Embryonic facial prominence (tissue), 1 donor: Measurements from ENCODE around the gene DEPDC4.

Experiments
- DNase-seq: peaks from one replicate; pipeline ENCODE4 v3.0.0-alpha.2; 2016; ENCODE audit errors: extremely low spot score

The DEPDC4 gene

DNA sequence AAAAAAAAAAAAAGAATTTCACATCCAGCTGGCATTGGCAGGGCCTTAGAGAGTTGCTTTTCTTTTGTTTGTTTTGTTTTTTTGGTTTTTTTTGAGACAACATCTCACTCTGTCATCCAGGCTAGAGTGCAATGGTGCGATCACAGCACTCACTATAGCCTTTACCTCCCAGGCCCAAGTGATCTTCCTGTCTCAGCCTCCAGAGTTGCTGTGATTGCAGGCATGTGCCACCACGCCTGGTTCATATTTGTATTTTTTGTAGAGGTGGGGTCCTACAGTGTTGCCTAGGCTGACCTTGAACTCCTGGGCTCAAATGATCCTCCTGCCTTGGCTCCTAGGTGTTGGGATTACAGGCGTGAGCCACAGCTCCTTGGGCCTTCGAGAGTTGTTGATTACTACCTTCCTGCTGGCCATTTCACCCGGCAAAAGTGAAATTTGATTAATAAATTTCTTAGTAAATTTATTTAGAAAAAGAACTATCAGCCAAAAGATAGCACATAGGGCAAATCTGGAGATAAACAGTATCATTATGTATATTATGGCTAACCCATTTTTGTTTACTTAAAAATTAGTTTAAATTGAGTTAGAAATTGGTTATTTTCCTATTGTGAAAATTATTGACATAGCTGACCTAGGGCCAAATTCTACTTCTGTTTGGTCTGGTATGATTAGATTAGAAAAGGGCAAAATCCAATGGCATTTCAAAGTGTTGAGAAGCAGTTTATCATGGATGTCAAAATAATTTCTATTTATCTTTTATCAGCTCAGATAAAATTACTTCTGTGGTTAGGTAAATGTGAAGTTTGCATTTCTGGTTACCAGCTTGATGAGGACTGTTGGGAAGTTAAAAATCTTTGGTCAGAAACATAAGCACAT, 53.6 kb downstream of the DEPDC4 start:
- DNase-seq, result no peak

DNA sequence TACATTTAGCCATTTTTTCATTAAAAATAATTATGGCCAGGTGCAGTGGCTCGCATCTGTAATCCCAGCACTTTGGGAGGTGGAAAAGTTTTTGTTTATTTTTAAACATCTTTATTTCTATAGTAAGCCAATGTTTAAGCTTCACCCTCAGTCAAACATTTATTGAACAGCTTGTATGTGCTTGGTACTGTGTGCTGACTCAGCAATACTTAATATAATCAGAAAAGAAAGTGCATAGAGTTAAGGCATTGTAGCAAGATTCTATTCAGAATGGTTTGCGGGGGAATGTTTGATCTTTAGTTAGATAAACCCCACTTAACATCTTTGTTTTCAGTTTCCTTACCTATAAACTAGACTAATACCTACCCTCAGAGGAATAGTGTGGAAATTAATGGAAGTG, 55.2 kb downstream of the DEPDC4 start:
- no peak for DNase-seq

DNA sequence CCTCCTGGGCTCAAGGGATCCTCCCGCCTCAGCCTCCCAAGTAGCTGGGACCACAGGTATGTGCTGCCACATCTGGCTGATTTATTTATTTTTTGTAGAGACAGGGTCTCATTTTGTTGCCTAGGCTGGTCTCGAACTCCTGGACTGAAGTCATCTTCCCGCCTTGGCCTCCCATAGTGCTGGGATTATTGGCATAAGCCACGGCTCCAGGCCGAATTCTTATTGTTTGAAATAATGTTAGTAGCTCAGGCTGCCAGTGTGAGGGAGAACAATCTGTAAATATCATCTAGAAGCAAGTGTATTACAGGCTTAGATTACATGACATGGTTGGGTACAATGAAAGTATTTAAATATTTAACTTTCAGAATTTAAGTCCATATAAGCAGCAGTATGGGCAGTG, 58.0 kb downstream of the DEPDC4 start:
- no peak for DNase-seq

DNA sequence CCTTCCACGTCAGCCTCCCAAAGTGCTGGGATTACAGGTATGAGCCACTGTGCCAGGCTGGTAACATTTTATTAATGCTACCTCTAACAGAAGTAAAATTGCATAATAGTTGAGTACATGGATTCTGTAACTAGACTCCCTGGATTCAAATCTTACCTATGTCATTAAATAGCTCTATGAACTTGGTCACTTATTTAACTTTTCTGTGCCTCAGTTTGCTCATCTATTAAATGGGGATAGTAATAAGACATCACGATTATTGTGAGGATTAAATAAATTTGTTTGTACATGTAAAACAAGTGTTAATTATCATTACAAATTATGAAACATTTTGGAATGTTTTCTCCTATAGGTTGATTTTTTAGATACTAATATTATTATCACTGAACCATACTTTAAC, 59.6 kb downstream of the DEPDC4 start:
- DNase-seq, result no peak

DNA sequence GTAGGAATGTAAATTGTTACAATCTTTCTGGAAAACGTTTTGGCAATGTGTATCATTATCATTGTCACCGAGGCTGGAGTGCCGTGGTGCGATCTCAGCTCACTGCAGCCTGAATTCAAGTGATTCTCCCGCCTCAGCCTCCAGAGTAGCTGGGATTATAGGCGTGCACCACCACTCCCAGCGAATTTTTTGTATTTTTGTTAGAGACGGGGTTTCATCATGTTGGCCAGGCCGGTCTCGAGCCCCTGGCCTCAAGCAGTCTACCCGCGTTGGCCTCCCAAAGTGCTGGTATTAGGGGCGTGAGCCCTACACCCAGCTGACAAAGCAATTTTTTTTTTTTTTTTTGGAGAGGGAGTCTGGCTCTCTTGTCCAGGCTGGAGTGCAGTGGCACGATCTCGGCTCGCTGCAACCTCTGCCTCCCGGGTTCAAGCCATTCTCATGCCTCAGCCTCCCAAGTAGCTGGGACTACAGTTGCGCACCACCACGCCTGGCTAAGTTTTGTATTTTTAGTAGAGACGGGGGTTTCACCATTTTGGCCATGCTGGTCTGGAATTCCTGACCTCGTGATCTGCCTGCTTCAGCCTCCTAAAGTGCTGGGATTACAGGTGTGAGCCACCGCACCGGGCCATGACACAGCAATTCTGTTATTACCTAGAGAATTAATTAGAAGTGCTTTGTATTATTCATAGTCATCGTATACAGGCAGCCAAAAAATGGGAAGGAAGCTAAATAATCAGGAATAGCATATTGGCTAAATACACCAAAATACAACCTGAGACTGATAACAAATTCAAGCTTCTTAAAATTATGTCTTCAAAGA, 65.1 kb downstream of the DEPDC4 start:
- DNase-seq, result no peak

DNA sequence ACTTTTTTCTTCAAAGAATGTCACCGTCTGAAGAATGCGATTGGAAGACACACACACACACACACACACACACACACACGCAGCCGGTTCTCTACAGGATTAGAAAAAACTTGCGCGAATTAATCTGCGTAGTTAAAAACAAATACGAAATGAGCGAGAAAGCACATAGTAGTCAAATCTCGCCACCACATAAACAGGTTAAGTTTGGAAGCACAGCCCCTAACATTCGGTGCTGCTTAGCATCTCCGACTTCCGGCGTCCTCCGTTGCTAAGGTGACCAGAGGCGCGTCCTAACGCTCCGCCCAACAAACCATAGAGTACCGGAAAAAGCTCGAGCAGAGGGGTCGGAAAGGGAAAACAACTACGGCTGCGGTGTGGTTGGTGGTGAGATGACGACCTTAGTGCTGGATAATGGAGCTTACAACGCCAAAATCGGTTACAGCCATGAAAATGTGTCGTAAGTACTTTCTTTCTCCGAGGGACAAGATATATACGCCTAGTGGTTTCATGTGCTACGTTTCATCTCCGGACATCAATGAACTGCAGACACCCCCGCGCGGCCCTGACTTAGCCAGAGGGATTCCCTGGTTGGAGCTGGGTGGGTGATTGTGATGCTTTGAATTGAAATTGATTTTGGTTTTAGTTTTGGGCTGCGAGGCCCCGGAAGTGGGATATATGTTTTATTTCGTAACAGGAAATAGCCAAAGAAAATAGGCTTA, 66.3 kb downstream of the DEPDC4 start, which contains the start of gene ACTR6:
TSS of gene ACTR6 (plus strand) at position 353 of the 719 bp plus-strand sequence. CDS start at position 390, 37 bp downstream.
- DNase-seq, result peak; percentile 94

DNA sequence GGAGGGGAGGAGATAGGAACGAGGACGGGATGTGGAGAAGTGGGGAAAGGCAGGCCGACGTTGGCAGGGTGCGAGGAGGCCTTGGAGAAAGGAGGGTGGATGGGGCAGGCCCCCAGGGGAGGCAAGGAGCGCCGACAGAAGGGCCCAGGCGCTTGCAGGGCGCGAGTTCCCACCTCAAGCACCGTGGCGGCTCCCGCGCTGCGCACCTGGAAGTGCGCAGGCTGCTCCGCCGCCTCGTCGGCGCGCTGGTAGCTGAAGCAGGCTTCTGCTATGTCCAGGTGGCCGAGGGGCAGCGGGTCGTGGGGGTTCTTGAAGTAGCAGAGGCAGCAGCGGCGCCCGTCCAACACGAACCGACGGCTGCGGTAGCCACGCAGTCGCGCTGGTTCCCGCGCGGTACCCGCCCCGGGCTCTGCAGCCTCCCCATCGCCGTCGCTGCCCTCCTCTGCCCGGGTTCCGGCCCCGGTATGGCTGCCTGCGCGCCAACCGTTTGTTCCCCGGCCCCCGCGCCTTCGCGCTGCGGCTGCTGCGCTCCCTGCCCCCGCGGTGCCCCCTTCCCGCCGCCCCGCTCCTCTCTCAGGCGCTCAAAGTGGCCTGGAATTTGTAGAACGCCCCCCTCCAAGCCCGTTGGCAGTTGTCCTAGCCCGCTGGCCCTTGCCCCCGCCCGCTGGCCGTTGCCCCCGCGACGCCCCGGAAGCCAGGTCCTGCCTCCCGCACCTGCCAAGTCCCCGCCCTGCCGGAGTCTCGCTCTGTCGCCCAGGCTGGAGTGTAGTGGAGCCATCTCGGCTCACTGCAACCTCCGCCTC, 67.3 kb downstream of the DEPDC4 start:
- DNase-seq, result no peak

DNA sequence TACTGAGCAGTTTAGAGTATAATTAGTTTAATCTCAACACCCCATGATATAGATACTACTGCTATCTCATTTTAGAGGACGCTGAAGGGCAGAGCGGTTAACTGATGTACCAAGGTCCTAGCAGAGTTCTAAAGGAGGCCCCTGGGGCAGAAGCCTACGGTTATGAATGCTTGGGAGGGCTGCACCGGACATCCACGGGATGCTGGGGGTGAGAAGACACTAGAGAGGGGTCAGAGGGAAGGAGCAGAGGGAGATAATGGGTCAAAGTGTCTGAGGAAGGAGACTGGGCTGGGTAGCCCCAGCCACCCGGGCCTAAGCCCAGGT, 67.9 kb downstream of the DEPDC4 start:
- DNase-seq, result no peak

DNA sequence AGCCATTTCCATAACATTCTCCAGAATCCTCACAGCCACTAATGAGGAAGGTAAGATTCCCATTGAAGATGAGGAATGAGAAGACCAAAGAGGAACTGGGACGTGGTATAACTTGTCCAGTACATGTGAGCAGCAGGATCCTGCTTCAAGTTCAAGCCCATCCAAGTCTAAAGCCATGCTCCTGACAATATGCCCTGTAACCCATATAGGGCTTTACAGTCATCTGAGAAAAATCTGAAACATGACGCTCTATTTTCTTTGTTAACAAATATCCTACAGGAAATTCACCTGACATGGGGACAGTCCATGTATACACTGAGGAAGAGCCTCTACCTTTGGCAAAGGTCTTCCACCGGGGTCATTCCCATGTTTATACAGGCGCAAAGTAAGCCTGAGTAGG, 69.4 kb downstream of the DEPDC4 start:
- no peak for DNase-seq

DNA sequence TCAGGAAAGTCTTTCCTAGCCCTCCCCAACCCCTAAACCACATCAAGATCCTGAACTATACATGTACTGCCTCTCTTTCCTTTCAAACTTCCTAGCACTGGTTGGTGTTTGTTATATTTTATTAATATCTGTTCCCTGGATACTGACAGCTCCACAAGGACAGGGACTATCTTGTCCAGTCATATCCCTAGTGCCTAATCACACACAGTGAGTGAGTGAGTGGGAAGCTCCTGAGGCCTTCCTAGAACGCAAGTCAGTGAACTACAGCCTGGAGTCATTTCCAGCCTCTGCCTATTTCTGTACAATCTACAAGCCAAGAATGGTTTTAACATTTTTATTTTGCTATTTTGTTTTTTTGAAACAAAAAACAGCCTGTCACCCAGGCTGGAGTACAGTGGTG, 73.8 kb downstream of the DEPDC4 start:
- no peak for DNase-seq
